Stomach smooth muscle (tissue), 2 donors: ENCODE measurements around the gene FRMD4A.
"Not testable (repeated sequence)": the region's sequence is repeated elsewhere in the genome, so short reads cannot be mapped to it uniquely, and the experiment has no call there.

Experiments used
- H3K27ac ChIP-seq: one replicate; pipeline ENCODE4 v1.7.0; 2013; ENCODE audit warnings: mild to moderate bottlenecking, low read length, inconsistent platforms
- H3K27me3 ChIP-seq, 2 donors: one replicate each; pipeline ENCODE4 v1.7.0; 2013; ENCODE audit warnings: low read length in 2 of 2; ENCODE audit not compliant: insufficient read depth in 2 of 2, control insufficient read depth in 1 of 2
- H3K36me3 ChIP-seq, 2 donors: one replicate each; pipeline ENCODE4 v1.7.0; 2013; ENCODE audit warnings: low read length in 2 of 2; ENCODE audit not compliant: control insufficient read depth in 2 of 2, insufficient read depth in 2 of 2
- H3K4me1 ChIP-seq: one replicate; pipeline ENCODE4 v1.7.0; 2013; ENCODE audit warnings: low read length; ENCODE audit not compliant: control insufficient read depth, insufficient read depth
- H3K4me3 ChIP-seq, 2 donors: one replicate each; pipeline ENCODE4 v1.7.0; 2013; ENCODE audit warnings: low read length in 2 of 2
- H3K9ac ChIP-seq, 2 donors: one replicate each; pipeline ENCODE4 v1.7.0; 2013; ENCODE audit warnings: low read length in 2 of 2, mild to moderate bottlenecking in 1 of 2
- H3K9me3 ChIP-seq, 2 donors: one replicate each; pipeline ENCODE4 v1.7.0; 2013; ENCODE audit warnings: low read length in 2 of 2; ENCODE audit not compliant: control insufficient read depth in 2 of 2
- donor health status: healthy.
- donor health status: Pancreatic carcinoma.

The FRMD4A gene

GRCh38 chr10:14241196-14241595, 89.5 kb downstream of the FRMD4A start:
- H3K27me3 ChIP-seq = no peaks in the 10 kb centered on the region
- H3K9ac ChIP-seq = no peak overlapping the region
- no peak overlapping the region for H3K4me3 ChIP-seq
- H3K36me3 ChIP-seq = no peaks in the 10 kb centered on the region
- H3K27ac ChIP-seq = no peak overlapping the region
- H3K9me3 ChIP-seq = no peaks in the 10 kb centered on the region
- H3K4me1 ChIP-seq = no peaks in the 10 kb centered on the region

GRCh38 chr10:14240253-14241189, 90.2 kb downstream of the FRMD4A start:
- Histone ChIP-seq H3K9me3 (no peaks in the 10 kb centered on the region), H3K36me3 (no peaks in the 10 kb centered on the region), H3K9ac (no peak overlapping the region), H3K27ac (no peak overlapping the region), H3K4me1 (no peaks in the 10 kb centered on the region), H3K27me3 (no peaks in the 10 kb centered on the region), H3K4me3 (no peak overlapping the region)

GRCh38 chr10:14238659-14239058, 92.1 kb downstream of the FRMD4A start:
- H3K36me3 ChIP-seq, H3K27me3 ChIP-seq, H3K27ac ChIP-seq, H3K4me3 ChIP-seq, H3K9ac ChIP-seq, H3K4me1 ChIP-seq, H3K9me3 ChIP-seq: not testable (repeated sequence)

- Histone ChIP-seq H3K4me1 (no peaks in the 10 kb centered on the region), H3K4me3 (no peak overlapping the region), H3K9ac (no peak overlapping the region), H3K9me3 (no peaks in the 10 kb centered on the region), H3K27ac (no peak overlapping the region), H3K36me3 (no peaks in the 10 kb centered on the region), H3K27me3 (no peaks in the 10 kb centered on the region)
Observed at GRCh38 chr10:14236341-14236740, 94.4 kb downstream of the FRMD4A start.

GRCh38 chr10:14235566-14236195, 95.0 kb downstream of the FRMD4A start:
- no peak overlapping the region for H3K4me3 ChIP-seq
- no peaks in the 10 kb centered on the region for H3K4me1 ChIP-seq
- H3K36me3 ChIP-seq = no peaks in the 10 kb centered on the region
- no peak overlapping the region for H3K9ac ChIP-seq
- no peak overlapping the region for H3K27ac ChIP-seq
- no peaks in the 10 kb centered on the region for H3K27me3 ChIP-seq
- no peaks in the 10 kb centered on the region for H3K9me3 ChIP-seq

- no peaks in the 10 kb centered on the region for H3K4me1 ChIP-seq
- H3K4me3 ChIP-seq = no peak overlapping the region
Observed at GRCh38 chr10:14233566-14233965, 97.2 kb downstream of the FRMD4A start.

GRCh38 chr10:14228798-14229197, 101.9 kb downstream of the FRMD4A start:
- H3K9me3 ChIP-seq, H3K9ac ChIP-seq, H3K4me3 ChIP-seq, H3K4me1 ChIP-seq, H3K27me3 ChIP-seq, H3K36me3 ChIP-seq, H3K27ac ChIP-seq: not testable (repeated sequence)

More at GRCh38 chr10:14233566-14233965, 97.2 kb downstream of the FRMD4A start:
- H3K27ac ChIP-seq = no peak overlapping the region
- H3K27me3 ChIP-seq = no peaks in the 10 kb centered on the region
- H3K9me3 ChIP-seq = no peaks in the 10 kb centered on the region
- no peak overlapping the region for H3K9ac ChIP-seq
- no peaks in the 10 kb centered on the region for H3K36me3 ChIP-seq

GRCh38 chr10:14225379-14225778, 105.3 kb downstream of the FRMD4A start:
- no peaks in the 10 kb centered on the region for H3K4me1 ChIP-seq
- H3K4me3 ChIP-seq = no peak overlapping the region

GRCh38 chr10:14220026-14220425, 110.7 kb downstream of the FRMD4A start:
- Histone ChIP-seq H3K4me3 (no peak overlapping the region), H3K4me1 (no peaks in the 10 kb centered on the region), H3K27ac (no peak overlapping the region), H3K9me3 (no peaks in the 10 kb centered on the region), H3K27me3 (peaks cover 0 to 4% of the 10 kb centered on the region in 2 donors), H3K9ac (no peak overlapping the region), H3K36me3 (no peaks in the 10 kb centered on the region)

More at GRCh38 chr10:14225379-14225778, 105.3 kb downstream of the FRMD4A start:
- Histone ChIP-seq H3K36me3 (no peaks in the 10 kb centered on the region), H3K27ac (no peak overlapping the region), H3K9ac (no peak overlapping the region), H3K9me3 (no peaks in the 10 kb centered on the region), H3K27me3 (peaks cover 0 to 4% of the 10 kb centered on the region in 2 donors)

GRCh38 chr10:14219411-14219810, 111.3 kb downstream of the FRMD4A start:
- peaks cover 0 to 4% of the 10 kb centered on the region in 2 donors for H3K27me3 ChIP-seq
- no peak overlapping the region for H3K27ac ChIP-seq
- no peak overlapping the region for H3K9ac ChIP-seq
- H3K4me1 ChIP-seq = no peaks in the 10 kb centered on the region
- H3K4me3 ChIP-seq = no peak overlapping the region
- no peaks in the 10 kb centered on the region for H3K9me3 ChIP-seq
- no peaks in the 10 kb centered on the region for H3K36me3 ChIP-seq

GRCh38 chr10:14215641-14216040, 115.1 kb downstream of the FRMD4A start:
- no peaks in the 10 kb centered on the region for H3K27me3 ChIP-seq
- no peak overlapping the region for H3K27ac ChIP-seq
- no peaks in the 10 kb centered on the region for H3K36me3 ChIP-seq
- H3K9ac ChIP-seq = no peak overlapping the region
- H3K4me1 ChIP-seq = no peaks in the 10 kb centered on the region
- no peaks in the 10 kb centered on the region for H3K9me3 ChIP-seq
- no peak overlapping the region for H3K4me3 ChIP-seq
